H1 (cell line): Measurements from ENCODE around the gene PTPRG. TPM values are rescaled to one million over a fixed set of nuclear protein-coding genes. Genes with fewer than 3 reads are reported as not detected.
A peak's percentile ranks its signal among the peaks of the same experiment; 100 is the strongest.

ENCODE experiments used
- CTCF ChIA-PET: fragments of 300-600 bp; sonication (Branson Sonifier 250); formaldehyde crosslinking; loops from one replicate; lab custom pipeline; 2021; ENCODE audit not compliant: partially characterized antibody; lab: Charles Lee
- POLR2A ChIA-PET: fragments of 300-600 bp; sonication (Branson Sonifier 250); formaldehyde crosslinking; loops from one replicate; lab custom pipeline; 2021; ENCODE audit warnings: inconsistent platforms; ENCODE audit not compliant: partially characterized antibody; lab: Charles Lee
- DNase-seq, 2 experiments: peaks; one replicate each; pipeline versions ENCODE4 v3.0.0 to v3.0.0-alpha.2; 2010 to 2022; ENCODE audit warnings: low spot score in 2 of 2, low read depth in 1 of 2, mixed read lengths in 1 of 2
- FAIRE-seq: peaks from 2 replicates; lab custom pipeline; 2011; peaks lifted over from hg19 to GRCh38; lab: Jason Lieb, UNC
- H2AFZ ChIP-seq: 2 replicates; pipeline ENCODE4 v1.8.1; 2012; ENCODE audit warnings: low read length, inconsistent platforms
- H2AK5ac ChIP-seq: 2 replicates; pipeline ENCODE4 v1.6.1; 2013; ENCODE audit warnings: low read depth, low read length
- H2BK120ac ChIP-seq: replicated peaks from 2 replicates; pipeline ENCODE3; 2013; ENCODE audit warnings: low read depth, low read length, inconsistent platforms
- H2BK12ac ChIP-seq: 2 replicates; pipeline ENCODE4 v1.6.1; 2013; ENCODE audit warnings: low read depth, low read length
- H2BK15ac ChIP-seq: 2 replicates; pipeline ENCODE4 v1.6.1; 2013; ENCODE audit warnings: low read length
- H2BK20ac ChIP-seq: 2 replicates; pipeline ENCODE4 v1.6.1; 2013; ENCODE audit warnings: low read length
- H2BK5ac ChIP-seq: 2 replicates; pipeline ENCODE4 v1.6.1; 2013; ENCODE audit warnings: low read depth, low read length
- H3K14ac ChIP-seq: 2 replicates; pipeline ENCODE4 v1.6.1; 2013; ENCODE audit warnings: inconsistent platforms; ENCODE audit not compliant: insufficient read length
- H3K18ac ChIP-seq: 2 replicates; pipeline ENCODE4 v1.6.1; 2013; ENCODE audit warnings: low read length; ENCODE audit errors: extremely low read depth
- H3K23ac ChIP-seq: 2 replicates; pipeline ENCODE4 v1.6.1; 2013; ENCODE audit warnings: inconsistent platforms; ENCODE audit not compliant: insufficient read length
- H3K23me2 ChIP-seq: 2 replicates; pipeline ENCODE4 v1.6.1; 2013; ENCODE audit warnings: low read depth, low read length
- H3K27ac ChIP-seq: 2 replicates; pipeline ENCODE4 v1.6.1; 2011; ENCODE audit warnings: low read depth, low read length, inconsistent platforms
- H3K27me3 ChIP-seq, 4 experiments: replicated peaks in 1 of 4; 1 replicate in 1 of 4; 2 replicates in 3 of 4; pipeline versions ENCODE4 v1.6.1 to v1.8.1; 2011 to 2013; ENCODE audit warnings: low read length in 3 of 4, mild to moderate bottlenecking in 3 of 4, inconsistent platforms in 2 of 4, mixed read lengths in 2 of 4, moderate library complexity in 1 of 4; ENCODE audit not compliant: control insufficient read depth in 3 of 4, insufficient read depth in 3 of 4; ENCODE audit errors: extremely low read depth in 1 of 4
- H3K36me3 ChIP-seq, 4 experiments: 2 replicates each; pipeline versions ENCODE4 v1.6.1 to v1.8.1; 2011 to 2013; ENCODE audit warnings: mild to moderate bottlenecking in 4 of 4, low read length in 3 of 4, moderate library complexity in 2 of 4, control low read depth in 1 of 4, inconsistent platforms in 1 of 4; ENCODE audit not compliant: insufficient read depth in 4 of 4, control insufficient read depth in 2 of 4
- H3K4ac ChIP-seq: replicated peaks from 2 replicates; pipeline ENCODE3; 2013; ENCODE audit warnings: low read length, low read depth, mixed read lengths, inconsistent platforms; ENCODE audit not compliant: insufficient read length
- H3K4me1 ChIP-seq, 4 experiments: replicated peaks in 1 of 4; 1 replicate in 1 of 4; 2 replicates in 3 of 4; pipeline versions ENCODE4 v1.6.1 to v1.8.1; 2011 to 2013; ENCODE audit warnings: low read length in 3 of 4, inconsistent platforms in 2 of 4, mixed read lengths in 1 of 4; ENCODE audit not compliant: insufficient read depth in 4 of 4, control insufficient read depth in 3 of 4
- H3K4me2 ChIP-seq, 2 experiments: 2 replicates each; pipeline versions ENCODE4 v1.6.1 to v1.8.1; 2011 to 2013; ENCODE audit warnings: low read depth in 2 of 2, low read length in 2 of 2, control low read depth in 1 of 2, inconsistent platforms in 1 of 2, mild to moderate bottlenecking in 1 of 2; ENCODE audit not compliant: insufficient read depth in 1 of 2
- H3K4me3 ChIP-seq, 4 experiments: fragments of 200-600, 300-600 bp in 1 of 4; sonication (generic), shearing (Covaris generic), sonication (Bioruptor Twin) in 1 of 4; 2 replicates each; pipeline versions ENCODE4 v1.5.1 to v1.8.1; 2011 to 2016; ENCODE audit warnings: low read length in 4 of 4, low read depth in 3 of 4, control low read depth in 2 of 4, inconsistent platforms in 2 of 4, mild to moderate bottlenecking in 2 of 4, mixed read lengths in 1 of 4, moderate library complexity in 1 of 4; ENCODE audit not compliant: insufficient read depth in 2 of 4; ENCODE audit errors: extremely low read depth in 1 of 4
- H3K56ac ChIP-seq: replicated peaks from 2 replicates; pipeline ENCODE3; 2013; ENCODE audit warnings: low read depth, mild to moderate bottlenecking, mixed read lengths, low read length, inconsistent platforms; ENCODE audit not compliant: insufficient read length
- H3K79me1 ChIP-seq: 2 replicates; pipeline ENCODE4 v1.6.1; 2013; ENCODE audit warnings: low read depth, low read length, control low read depth
- H3K79me2 ChIP-seq, 2 experiments: 2 replicates each; pipeline versions ENCODE4 v1.6.1 to v1.8.1; 2012 to 2013; ENCODE audit warnings: low read length in 2 of 2, mild to moderate bottlenecking in 2 of 2, inconsistent platforms in 1 of 2; ENCODE audit not compliant: insufficient read depth in 2 of 2, control insufficient read depth in 1 of 2
- H3K9ac ChIP-seq, 4 experiments: replicated peaks in 1 of 4; 1 replicate in 1 of 4; 2 replicates in 3 of 4; pipeline versions ENCODE4 v1.6.1 to v1.8.1; 2011 to 2013; ENCODE audit warnings: low read depth in 3 of 4, low read length in 3 of 4, control low read depth in 2 of 4, mild to moderate bottlenecking in 2 of 4, moderate library complexity in 2 of 4, inconsistent platforms in 1 of 4; ENCODE audit errors: extremely low read depth in 1 of 4
- H3K9me3 ChIP-seq, 2 experiments: 2 replicates each; pipeline versions ENCODE4 v1.6.1 to v1.8.1; 2012 to 2013; ENCODE audit warnings: mild to moderate bottlenecking in 2 of 2, moderate library complexity in 2 of 2, control low read depth in 1 of 2, inconsistent platforms in 1 of 2, low read depth in 1 of 2, low read length in 1 of 2, mixed read lengths in 1 of 2; ENCODE audit not compliant: insufficient read depth in 2 of 2
- H4K20me1 ChIP-seq, 2 experiments: replicated peaks in 1 of 2; 2 replicates each; pipeline versions ENCODE3 to v1.8.1; 2011 to 2013; ENCODE audit warnings: inconsistent platforms in 2 of 2, low read length in 2 of 2, mild to moderate bottlenecking in 1 of 2; ENCODE audit not compliant: insufficient read depth in 2 of 2, control insufficient read depth in 1 of 2
- H4K5ac ChIP-seq: 2 replicates; pipeline ENCODE4 v1.6.1; 2013; ENCODE audit warnings: low read length, low read depth, mixed read lengths, inconsistent platforms; ENCODE audit not compliant: insufficient read length
- H4K8ac ChIP-seq: 2 replicates; pipeline ENCODE4 v1.8.0; 2013; ENCODE audit warnings: mild to moderate bottlenecking, moderate library complexity, low read length, inconsistent platforms; ENCODE audit not compliant: insufficient read depth; ENCODE audit errors: extremely low read depth
- H4K91ac ChIP-seq: replicated peaks from 2 replicates; pipeline ENCODE3; 2013; ENCODE audit warnings: low read length, mixed read lengths, inconsistent platforms; ENCODE audit not compliant: insufficient read length
- ATF2 ChIP-seq: IDR thresholded peaks from 2 replicates; pipeline ENCODE4 v1.6.1; 2012; ENCODE audit warnings: low read length, inconsistent platforms
- HDAC6 ChIP-seq: IDR thresholded peaks from one replicate; pipeline ENCODE4 v1.7.1; 2012; ENCODE audit warnings: low read depth, mild to moderate bottlenecking, inconsistent platforms, low read length, moderate library complexity
- KDM1A ChIP-seq: fragments of 200-600, 300-600 bp; sonication (generic); IDR thresholded peaks from 2 replicates; pipeline ENCODE4 v1.7.1; 2016; ENCODE audit warnings: mild to moderate bottlenecking, low read length, borderline replicate concordance
- SIN3A ChIP-seq, 2 experiments: IDR thresholded peaks in 1 of 2; conservative IDR thresholded peaks in 1 of 2; 2 replicates each; pipeline ENCODE4 v1.6.1; 2011 to 2012; ENCODE audit warnings: low read length in 2 of 2, improper control_type of control experiment in 1 of 2, low read depth in 1 of 2, mild to moderate bottlenecking in 1 of 2
- SP2 ChIP-seq: IDR thresholded peaks from 2 replicates; pipeline ENCODE4 v1.6.1; 2012; ENCODE audit warnings: mild to moderate bottlenecking, low read length, inconsistent platforms
- WGBS, 2 experiments: shearing (Covaris generic) in 1 of 2; methylation state at CpG; one replicate each; pipeline versions ENCODE4 v1.1.6 to v1.1.7; 2013 to 2015; ENCODE audit warnings: low lambda C conversion rate in 2 of 2, mixed read lengths in 2 of 2, inconsistent platforms in 1 of 2, low coverage in 1 of 2, missing lambda C conversion rate in 1 of 2; ENCODE audit not compliant: insufficient replicate concordance in 2 of 2, insufficient coverage in 1 of 2, insufficient read length in 1 of 2; ENCODE audit errors: extremely low coverage in 1 of 2, missing lambda C conversion rate in 1 of 2; 5-methylcytosine and 5-hydroxymethylcytosine counted together
- polyA plus RNA-seq, 7 experiments: library from polyadenylated mRNA; depleted of rRNA in 3 of 7; stranded (reverse) in 5 of 7; unstranded in 2 of 7; fragments of >200 nt in 5 of 7; fragments of 200-250 nt in 2 of 7; gene quantifications; 1 replicate in 5 of 7; 2 replicates in 1 of 7; 4 replicates in 1 of 7; pipeline versions ENCODE4 v1.2.1 to v1.2.3, GENCODE V29; 2011 to 2013; ENCODE audit warnings: missing spikeins in 2 of 7, mixed read lengths in 2 of 7
- total RNA-seq: library from RNA; stranded (reverse); fragmentation: NEBNext Ultra II Directional; extraction: Animal tissue kit (Norgen Biotek cat#: 25700); gene quantifications from 2 replicates; pipeline ENCODE4 v1.2.1, GENCODE V29; 2021

PTPRG gene
- total and polyA plus RNA-seq, 2 of the 8 experiments (the other 6 are each of a cell fraction or from before 2014, with no cell fraction given) = 23.3 to 96.2 TPM

DNA sequence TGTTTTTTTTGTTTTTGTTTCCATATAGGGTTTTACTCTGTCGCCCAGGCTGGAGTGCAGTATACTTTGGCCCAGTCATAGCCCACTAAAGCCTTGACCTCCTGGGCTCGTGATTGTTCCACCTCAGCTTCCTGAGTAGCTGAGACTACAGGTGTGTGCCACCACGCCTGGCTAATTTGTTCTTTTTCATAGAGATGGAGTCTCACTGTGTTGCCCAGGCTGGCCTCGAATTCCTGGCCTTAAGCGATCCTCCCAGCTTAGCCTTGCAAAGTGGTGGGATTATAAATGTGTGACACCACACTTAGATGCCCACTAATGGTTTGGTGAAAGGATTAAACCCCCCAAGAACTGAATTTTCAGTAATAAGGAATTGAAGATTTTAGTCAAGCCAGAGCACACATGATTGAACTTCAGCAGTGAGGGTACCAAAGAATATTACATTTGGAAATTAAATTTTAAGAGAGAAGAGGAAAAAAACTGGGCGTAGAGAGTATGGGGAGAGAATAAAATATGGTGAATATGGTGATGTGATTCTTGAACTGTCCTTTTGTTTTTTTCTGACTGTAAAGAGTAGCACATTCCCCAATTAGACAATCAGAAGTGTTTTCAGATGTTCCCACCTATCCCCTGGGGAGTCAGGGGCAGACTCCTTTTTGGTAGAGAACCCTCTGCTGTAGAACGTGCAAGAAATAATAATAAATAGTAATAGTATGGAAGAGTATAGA lies 208.1 kb downstream of the PTPRG start:
- DNase-seq = no peak
- Histone ChIP-seq H3K79me2 (peaks cover 0 to 95% of the 10 kb centered on the region in 2 experiments; a peak in 3 of 4 replicates), H3K23me2 (no peaks in the 10 kb centered on the region), H3K9me3 (no peaks in the 10 kb centered on the region), H4K8ac (no peak overlapping the region), H2BK20ac (no peak overlapping the region), H3K56ac (no peak overlapping the region), H2AFZ (no peak overlapping the region), H3K4me3 (no peak overlapping the region), H2BK120ac (no peak overlapping the region), H3K23ac (no peak overlapping the region), H3K27ac (no peak overlapping the region), H3K36me3 (no peaks in the 10 kb centered on the region), H4K91ac (no peak overlapping the region), H3K79me1 (peaks cover 2% of the 10 kb centered on the region; the same call in 1 of the 2 replicates), H3K14ac (no peak overlapping the region), H2BK12ac (no peak overlapping the region), H3K4ac (no peak overlapping the region), H2BK5ac (no peak overlapping the region), H3K4me1 (peaks cover 0 to 6% (median 2%) of the 10 kb centered on the region in 4 experiments; a peak in 5 of 7 replicates), H3K18ac (no peak overlapping the region), H3K9ac (no peak overlapping the region), H3K4me2 (no peak overlapping the region), H2BK15ac (no peak overlapping the region), H3K27me3 (no peaks in the 10 kb centered on the region)
- no peak for FAIRE-seq
- ChIA-PET CTCF (interaction anchor here (1.0 to 1.6 kb wide), 3 partner anchors 13 to 167 kb away, joined by 3 to 5 read pairs (median 4); no protein-coding TSS in a partner anchor), POLR2A (interaction anchor here (1.1 to 1.7 kb wide), 2 partner anchors 77 to 205 kb away, joined by 3 to 4 read pairs; no protein-coding TSS in a partner anchor)
- WGBS, 2 experiments = 89 to 100% methylated on average over 1 to 7 of the region's 7 CpGs
- 0 out of 2 replicates have a peak, but pooled peaks have one; percentile 38 for TF ChIP-seq KDM1A
- no peak for TF ChIP-seq SIN3A (conservative IDR thresholded peaks at IDR 0.05 in 1 of 2, IDR thresholded peaks at IDR 0.05 in 1 of 2; ENCODE audit: low read depth in 1 of 2, low read length in 2 of 2)
- no peak for TF ChIP-seq SP2
- no peak for TF ChIP-seq HDAC6
- TF ChIP-seq ATF2 = no peak
- TF ChIP-seq, all 59 proteins: peak for 1
- Histone ChIP-seq H4K20me1 (peaks cover 4 to 5% of the 10 kb centered on the region in 2 experiments), H4K5ac (no peak overlapping the region), H2AK5ac (no peak overlapping the region)
